GM21390 (cell line): Measurements from ENCODE around the gene TMC6.
"Not testable (repeated sequence)": the region's sequence is repeated elsewhere in the genome, so short reads cannot be mapped to it uniquely, and the experiment has no call there.

Experiments
- ATAC-seq: cut with Tn5 transposase; IDR thresholded peaks from one replicate; pipeline ENCODE4 v1.9.1; 2021; ENCODE audit not compliant: unreplicated experiment

TMC6 gene

DNA sequence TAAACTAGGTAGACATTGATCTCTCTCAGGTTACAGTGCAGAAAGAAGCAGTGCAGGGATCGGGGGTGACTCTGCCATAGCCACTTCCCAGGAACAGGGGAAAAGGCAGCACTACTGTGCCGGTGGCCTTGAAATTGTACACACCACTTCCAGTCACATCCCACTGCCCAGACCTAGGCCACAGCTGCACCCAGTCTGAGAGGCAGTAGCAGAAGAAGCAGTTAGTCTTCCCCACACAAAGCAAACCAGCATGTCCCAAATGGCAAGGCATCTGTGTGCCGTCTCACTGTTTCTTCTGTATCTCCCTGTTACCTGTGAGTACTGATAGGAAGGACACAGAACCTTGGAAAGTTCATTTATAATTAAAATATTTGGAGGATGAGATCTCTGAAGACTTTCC, 47.0 kb downstream of the TMC6 start:
- ATAC-seq, result no peak

DNA sequence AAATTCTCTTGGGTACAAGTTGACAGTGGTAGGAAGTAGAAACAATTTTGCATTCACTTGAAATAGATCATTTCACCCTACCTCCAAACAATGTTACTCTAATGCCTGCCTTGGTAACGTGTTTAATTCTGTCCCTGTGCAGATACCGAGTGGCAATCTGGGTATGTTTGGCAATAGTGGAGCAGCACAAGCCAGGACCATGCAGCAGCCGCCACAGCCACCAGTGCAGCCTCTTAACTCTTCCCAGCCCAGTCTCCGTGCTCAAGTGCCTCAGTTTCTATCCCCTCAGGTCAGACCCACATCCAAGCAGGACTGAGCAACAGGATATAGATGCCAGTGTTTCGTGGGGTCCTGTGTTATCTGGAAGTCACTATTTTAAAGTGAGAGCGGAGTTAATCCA, 49.3 kb downstream of the TMC6 start:
- no peak for ATAC-seq

DNA sequence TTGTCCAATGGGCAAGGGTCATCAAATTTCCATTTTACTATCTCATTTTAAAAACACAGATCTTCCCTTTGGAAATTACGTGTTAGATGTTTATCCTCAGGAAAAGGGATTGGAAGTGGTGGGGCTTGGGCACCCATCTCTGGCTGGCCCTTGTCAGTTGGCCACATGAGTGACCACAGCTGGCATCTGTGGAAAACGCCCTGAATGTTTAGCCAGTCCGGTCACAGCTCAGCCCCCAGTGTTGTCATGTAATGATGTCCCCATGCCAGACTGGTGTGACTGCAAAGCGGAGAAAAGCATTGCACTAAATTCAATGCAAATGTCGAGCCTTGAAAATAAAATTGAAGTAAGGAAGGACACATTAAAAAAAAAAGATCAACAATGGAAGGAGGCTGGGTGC, 53.0 kb downstream of the TMC6 start:
- ATAC-seq, result no peak

DNA sequence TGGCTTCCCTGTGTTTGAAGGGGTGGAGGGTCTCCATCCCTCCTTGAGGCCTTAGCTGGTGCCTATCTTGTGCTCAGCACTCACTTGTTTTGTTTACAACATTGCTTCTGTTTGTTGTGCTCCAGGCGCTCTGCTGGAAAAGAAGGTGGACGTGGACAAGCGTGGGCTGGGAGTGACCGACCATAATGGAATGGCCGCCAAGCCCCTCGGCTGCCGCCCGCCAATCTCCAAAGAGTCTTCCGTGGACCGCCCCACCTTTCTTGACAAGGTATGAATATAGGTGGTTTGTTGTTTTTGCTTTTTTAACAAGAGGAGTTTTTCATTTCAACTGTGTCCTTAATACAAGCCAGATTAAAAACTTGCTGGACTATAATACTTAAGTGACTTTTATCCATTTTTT, 53.5 kb downstream of the TMC6 start:
- no peak for ATAC-seq

DNA sequence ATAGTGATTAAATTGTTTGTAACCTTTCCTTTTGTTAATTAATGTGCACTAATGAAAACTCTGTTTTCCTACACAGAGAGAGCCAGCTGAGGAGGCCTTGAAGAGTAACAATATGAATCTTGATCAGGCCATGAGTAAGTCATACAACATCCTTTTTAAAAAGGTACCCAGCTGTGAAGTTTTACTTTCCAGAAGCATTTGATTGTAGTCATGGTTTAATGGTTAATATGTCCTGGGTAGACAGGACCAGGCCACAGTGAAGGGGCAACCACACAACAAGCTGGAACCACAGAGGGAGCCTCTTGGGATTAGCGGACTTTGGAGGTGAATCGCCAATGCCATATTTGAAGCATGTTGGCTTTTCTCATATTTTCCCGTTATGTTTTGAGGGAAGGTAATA, 55.6 kb downstream of the TMC6 start:
- no peak for ATAC-seq

DNA sequence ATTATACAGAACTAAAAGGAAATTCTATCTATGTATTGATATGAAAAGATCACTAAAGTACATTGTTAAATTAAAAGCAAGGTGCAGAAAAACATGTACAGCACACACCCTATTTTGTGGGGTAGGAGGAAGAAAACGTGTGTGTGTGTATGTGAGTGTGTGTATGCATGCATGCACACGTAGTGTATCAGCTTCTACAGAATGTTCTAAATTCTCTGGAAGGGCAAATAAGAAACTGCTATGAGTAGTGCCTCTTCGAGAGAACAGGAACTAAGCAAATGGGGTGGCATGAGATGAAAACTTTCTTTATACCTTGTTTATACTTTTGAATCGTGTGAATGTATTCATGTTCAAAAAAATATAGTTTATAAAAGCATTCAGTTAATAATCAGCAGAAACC, 58.9 kb downstream of the TMC6 start:
- no peak for ATAC-seq

DNA sequence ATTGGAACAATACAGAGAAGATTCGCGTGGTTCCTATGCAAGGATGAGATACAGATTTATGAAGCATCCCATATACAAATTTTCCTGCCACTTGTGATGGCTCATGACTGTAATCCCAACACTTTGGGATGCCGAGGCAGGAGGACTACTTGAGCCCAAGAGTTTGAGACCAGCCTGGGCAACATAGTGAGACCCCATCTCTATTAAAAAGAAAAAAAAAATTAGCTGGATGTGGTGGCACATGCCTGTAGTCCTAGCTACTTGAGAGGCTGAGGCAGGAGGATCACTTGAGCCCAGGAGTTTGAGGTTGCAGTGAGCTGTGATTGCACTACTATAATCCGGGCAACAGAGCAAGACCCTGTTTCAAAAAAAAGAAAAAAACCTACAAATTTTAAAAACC, 61.6 kb downstream of the TMC6 start:
- ATAC-seq, result not testable (repeated sequence)

DNA sequence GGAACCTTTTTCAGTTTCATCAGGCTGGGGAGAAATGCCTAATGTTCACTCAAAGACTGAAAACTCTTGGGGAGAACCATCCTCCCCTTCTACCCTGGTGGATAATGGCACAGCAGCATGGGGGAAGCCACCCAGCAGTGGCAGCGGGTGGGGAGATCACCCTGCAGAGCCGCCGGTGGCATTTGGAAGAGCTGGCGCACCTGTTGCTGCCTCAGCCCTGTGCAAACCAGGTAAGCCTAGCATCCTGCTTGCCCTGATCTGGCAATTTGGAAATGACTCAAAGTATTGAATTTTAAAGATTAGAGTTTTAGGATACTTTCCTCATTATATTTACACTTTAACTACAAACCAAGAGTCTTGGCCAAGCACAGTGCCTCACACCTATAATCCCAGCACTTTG, 63.8 kb downstream of the TMC6 start:
- no peak for ATAC-seq

DNA sequence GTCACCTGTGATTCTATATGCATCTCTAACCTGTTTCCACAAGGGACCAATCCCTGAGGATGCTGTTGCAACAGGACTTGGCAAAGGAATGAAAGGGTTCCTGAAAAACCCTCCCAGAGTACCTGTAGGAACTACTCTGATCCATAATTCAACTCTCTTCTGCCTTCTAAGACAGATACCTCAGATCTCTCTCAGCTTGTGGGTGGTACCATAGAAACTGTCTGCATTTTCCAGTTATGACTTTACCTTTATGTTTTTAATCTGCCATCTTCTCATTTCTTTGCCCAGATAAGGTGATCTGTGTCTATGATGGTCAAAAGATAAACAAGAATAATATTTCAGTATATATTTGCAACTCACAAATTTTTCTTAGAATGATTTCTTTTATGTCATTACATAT, 65.1 kb downstream of the TMC6 start:
- no peak for ATAC-seq

DNA sequence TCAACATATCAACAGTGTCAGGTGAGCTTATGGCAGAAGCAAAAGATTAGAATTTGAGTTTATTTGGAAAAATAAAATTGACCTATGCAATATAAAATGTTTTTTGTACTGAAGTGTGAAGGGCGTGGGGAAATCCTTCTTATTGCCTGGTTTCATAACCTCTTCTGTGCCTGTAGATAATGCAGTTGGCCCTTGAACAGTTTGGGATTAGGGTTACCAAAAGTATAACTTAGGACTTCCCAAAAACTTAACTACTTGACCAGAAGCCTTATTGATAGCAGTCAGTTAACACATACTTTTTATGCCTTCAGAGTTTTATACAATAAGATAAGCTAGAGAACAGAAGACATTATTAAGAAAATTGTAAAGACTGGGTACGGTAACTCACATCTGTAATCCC, 66.0 kb downstream of the TMC6 start:
- no peak for ATAC-seq
